CD14-positive monocyte (primary cell): ENCODE data around the gene SLC47A1. TPM values are rescaled to one million over a fixed set of nuclear protein-coding genes. Genes with fewer than 3 reads are reported as not detected.

Experiments used
- DNase-seq, 3 donors: peaks; one replicate each; pipeline ENCODE4 v3.0.0-alpha.2; 2011 to 2022
- H2AFZ ChIP-seq: 2 replicates; pipeline ENCODE4 v1.6.0; 2012; ENCODE audit warnings: mild to moderate bottlenecking, low read depth, low read length, inconsistent platforms; ENCODE audit not compliant: insufficient read depth, poor library complexity, severe bottlenecking
- H3K27ac ChIP-seq, 2 donors: 1 replicate in 1 of 2; 2 replicates in 1 of 2; pipeline ENCODE4 v1.5.1; 2012 to 2013; ENCODE audit warnings: low read length in 2 of 2, control low read depth in 1 of 2, inconsistent platforms in 1 of 2, low read depth in 1 of 2, mild to moderate bottlenecking in 1 of 2
- H3K27me3 ChIP-seq, 2 donors: one replicate each; pipeline versions ENCODE4 v1.6.0 to v1.6.1; 2011 to 2013; ENCODE audit warnings: low read length in 2 of 2; ENCODE audit not compliant: control insufficient read depth in 2 of 2, insufficient read depth in 2 of 2
- H3K36me3 ChIP-seq, 2 donors: replicated peaks in 1 of 2; 1 replicate in 1 of 2; 2 replicates in 1 of 2; pipeline versions ENCODE4 v1.5.1 to v1.6.1; 2012 to 2013; ENCODE audit warnings: low read length in 2 of 2, control low read depth in 1 of 2, inconsistent platforms in 1 of 2, mild to moderate bottlenecking in 1 of 2; ENCODE audit not compliant: insufficient read depth in 2 of 2, control insufficient read depth in 1 of 2
- H3K4me1 ChIP-seq, 2 donors: 1 replicate in 1 of 2; 2 replicates in 1 of 2; pipeline versions ENCODE4 v1.5.1 to v1.6.1; 2012 to 2013; ENCODE audit warnings: low read length in 2 of 2, control low read depth in 1 of 2, inconsistent platforms in 1 of 2, mild to moderate bottlenecking in 1 of 2, moderate library complexity in 1 of 2; ENCODE audit not compliant: insufficient read depth in 2 of 2, control insufficient read depth in 1 of 2
- H3K4me2 ChIP-seq: replicated peaks from 2 replicates; pipeline ENCODE3; 2012; ENCODE audit warnings: low read length, moderate library complexity, mild to moderate bottlenecking; ENCODE audit not compliant: poor library complexity, severe bottlenecking; ENCODE audit errors: extremely low read depth
- H3K4me3 ChIP-seq, 3 experiments: fragments of 200-600 bp in 1 of 3; sonication (generic) in 1 of 3; replicated peaks in 1 of 3; 1 replicate in 2 of 3; 2 replicates in 1 of 3; pipeline ENCODE4 v1.5.1; 2011 to 2013; ENCODE audit warnings: low read length in 3 of 3, mild to moderate bottlenecking in 3 of 3, control low read depth in 2 of 3, low read depth in 2 of 3, inconsistent platforms in 1 of 3, moderate library complexity in 1 of 3
- H3K79me2 ChIP-seq: 2 replicates; pipeline ENCODE4 v1.6.0; 2012; ENCODE audit warnings: mild to moderate bottlenecking, control low read depth, inconsistent platforms, low read length, moderate library complexity; ENCODE audit not compliant: insufficient read depth
- H3K9ac ChIP-seq: 2 replicates; pipeline ENCODE4 v1.6.0; 2017; ENCODE audit warnings: low read length, mild to moderate bottlenecking; ENCODE audit not compliant: insufficient read depth, poor library complexity, severe bottlenecking
- H3K9me3 ChIP-seq, 2 donors: replicated peaks in 1 of 2; 1 replicate in 1 of 2; 2 replicates in 1 of 2; pipeline versions ENCODE4 v1.5.1 to v1.6.1; 2012 to 2013; ENCODE audit warnings: low read length in 2 of 2, control low read depth in 1 of 2; ENCODE audit not compliant: control insufficient read depth in 1 of 2, insufficient read depth in 1 of 2
- H4K20me1 ChIP-seq: 2 replicates; pipeline ENCODE4 v1.6.0; 2012; ENCODE audit warnings: mild to moderate bottlenecking, low read length, control low read depth, moderate library complexity; ENCODE audit not compliant: insufficient read depth
- H3K27ac Mint-ChIP-seq, 7 donors: one replicate each; pipeline ENCODE4 v1.8.0; 2020; ENCODE audit warnings: mild to moderate bottlenecking in 7 of 7, mixed read lengths in 7 of 7, moderate library complexity in 6 of 7, inconsistent platforms in 2 of 7
- H3K27me3 Mint-ChIP-seq, 3 donors: one replicate each; pipeline ENCODE4 v1.8.0; 2021 to 2022; ENCODE audit warnings: low read depth in 3 of 3, mild to moderate bottlenecking in 3 of 3, mixed read lengths in 3 of 3, moderate library complexity in 3 of 3, inconsistent platforms in 1 of 3
- H3K36me3 Mint-ChIP-seq, 2 donors: one replicate each; pipeline ENCODE4 v1.8.0; 2020; ENCODE audit warnings: mixed read lengths in 2 of 2, inconsistent platforms in 1 of 2, mild to moderate bottlenecking in 1 of 2
- H3K4me1 Mint-ChIP-seq: one replicate; pipeline ENCODE4 v1.8.0; 2020; ENCODE audit warnings: mild to moderate bottlenecking, mixed read lengths
- H3K4me3 Mint-ChIP-seq, 2 donors: one replicate each; pipeline ENCODE4 v1.8.0; 2020; ENCODE audit warnings: mild to moderate bottlenecking in 2 of 2, mixed read lengths in 2 of 2, moderate library complexity in 1 of 2
- H3K9me3 Mint-ChIP-seq, 7 donors: one replicate each; pipeline ENCODE4 v1.8.0; 2020 to 2022; ENCODE audit warnings: mixed read lengths in 7 of 7, mild to moderate bottlenecking in 6 of 7, moderate library complexity in 6 of 7, inconsistent platforms in 2 of 7
- CTCF ChIP-seq: fragments of 200-600 bp; IDR thresholded peaks from one replicate; pipeline ENCODE4 v1.8.0; 2022; ENCODE audit warnings: antibody characterized with exemption, mild to moderate bottlenecking
- WGBS: methylation state at CpG from one replicate; pipeline ENCODE4 v1.1.5; 2013; ENCODE audit warnings: missing lambda C conversion rate; ENCODE audit not compliant: insufficient coverage; 5-methylcytosine and 5-hydroxymethylcytosine counted together
- intact Hi-C, 2 donors: fragments of 100-400 bp; cut with micrococcal nuclease; formaldehyde crosslinking; loops; one replicate each; pipeline versions ENCODE4 v1.15.0 to v1.15.1; 2023
- polyA plus RNA-seq, 3 donors: library from polyadenylated mRNA; depleted of rRNA in 1 of 3; unstranded in 2 of 3; stranded (reverse) in 1 of 3; fragments of 300-500 nt in 2 of 3; fragments of >200 nt in 1 of 3; fragmentation: Illumina TruSeq in 2 of 3; gene quantifications; 1 replicate in 2 of 3; 2 replicates in 1 of 3; pipeline ENCODE4 v1.2.3, GENCODE V29; 2012 to 2021

The SLC47A1 gene
- polyA plus RNA-seq, 3 donors = 0.44 to 2.0 (median 0.49) TPM

DNA sequence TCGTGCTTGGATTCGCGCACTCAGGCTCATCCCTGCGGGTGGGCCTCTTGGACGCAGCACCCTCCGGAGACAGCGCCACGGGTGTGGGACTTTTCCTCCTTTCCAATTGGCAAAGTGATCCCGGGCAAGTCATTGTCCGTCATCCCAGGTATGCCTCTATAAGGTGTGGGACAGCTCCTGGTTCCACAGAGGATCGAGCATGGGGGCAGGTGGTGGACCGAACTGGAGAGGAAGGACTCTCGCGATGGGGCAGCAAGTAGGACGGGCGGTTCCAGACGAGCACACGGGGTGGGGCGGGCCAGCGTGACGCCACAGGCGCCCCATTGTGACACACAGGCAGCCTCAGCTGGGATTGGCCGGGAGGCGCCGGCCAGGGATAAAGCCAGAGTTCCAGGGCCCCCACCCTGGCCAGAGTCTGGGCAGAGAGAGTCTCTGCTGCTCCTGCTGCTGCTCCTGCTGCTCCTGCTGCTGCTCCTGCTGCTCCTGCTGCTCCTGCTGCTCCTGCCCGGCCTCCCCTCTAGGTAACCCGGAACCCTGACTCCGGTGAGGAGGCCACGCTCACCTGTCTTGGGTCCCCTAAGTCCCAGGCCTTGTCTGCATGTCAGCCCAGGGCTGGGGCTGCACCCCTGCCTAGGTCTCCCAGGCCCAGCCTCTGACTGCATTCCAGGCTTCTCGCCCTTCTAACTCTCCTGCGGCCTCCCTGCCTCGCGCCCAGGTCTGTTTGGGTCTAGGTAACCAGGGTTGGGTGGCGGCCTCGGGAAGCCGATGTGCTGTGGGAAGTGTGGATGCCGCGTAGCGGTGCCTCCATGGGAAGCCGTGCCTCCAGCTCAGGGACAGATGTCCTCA, 38.5 kb upstream of the SLC47A1 start:
- TF ChIP-seq CTCF = no peak
- H3K36me3 ChIP-seq = no peaks in the 10 kb centered on the region
- H3K4me1 ChIP-seq = no peaks in the 10 kb centered on the region
- H4K20me1 ChIP-seq = no peaks in the 10 kb centered on the region
- peaks cover under 1 to 3% (median 2%) of the 10 kb centered on the region in 3 donors for H3K27me3 Mint-ChIP-seq
- 93% methylated on average over 33 of the region's 40 CpGs for WGBS
- H3K27ac ChIP-seq = no peak overlapping the region
- H3K9ac ChIP-seq = no peak overlapping the region
- no peaks in the 10 kb centered on the region for H3K9me3 Mint-ChIP-seq
- H3K4me3 Mint-ChIP-seq = no peak overlapping the region
- H2AFZ ChIP-seq = no peak overlapping the region
- no peaks in the 10 kb centered on the region for H3K4me1 Mint-ChIP-seq
- no peak overlapping the region for H3K4me3 ChIP-seq
- H3K27me3 ChIP-seq = no peaks in the 10 kb centered on the region
- DNase-seq = no peak
- intact Hi-C loops = no loop called here
- no peak overlapping the region for H3K27ac Mint-ChIP-seq
- no peaks in the 10 kb centered on the region for H3K36me3 Mint-ChIP-seq
- no peaks in the 10 kb centered on the region for H3K79me2 ChIP-seq
- H3K9me3 ChIP-seq = no peaks in the 10 kb centered on the region
- no peak overlapping the region for H3K4me2 ChIP-seq

DNA sequence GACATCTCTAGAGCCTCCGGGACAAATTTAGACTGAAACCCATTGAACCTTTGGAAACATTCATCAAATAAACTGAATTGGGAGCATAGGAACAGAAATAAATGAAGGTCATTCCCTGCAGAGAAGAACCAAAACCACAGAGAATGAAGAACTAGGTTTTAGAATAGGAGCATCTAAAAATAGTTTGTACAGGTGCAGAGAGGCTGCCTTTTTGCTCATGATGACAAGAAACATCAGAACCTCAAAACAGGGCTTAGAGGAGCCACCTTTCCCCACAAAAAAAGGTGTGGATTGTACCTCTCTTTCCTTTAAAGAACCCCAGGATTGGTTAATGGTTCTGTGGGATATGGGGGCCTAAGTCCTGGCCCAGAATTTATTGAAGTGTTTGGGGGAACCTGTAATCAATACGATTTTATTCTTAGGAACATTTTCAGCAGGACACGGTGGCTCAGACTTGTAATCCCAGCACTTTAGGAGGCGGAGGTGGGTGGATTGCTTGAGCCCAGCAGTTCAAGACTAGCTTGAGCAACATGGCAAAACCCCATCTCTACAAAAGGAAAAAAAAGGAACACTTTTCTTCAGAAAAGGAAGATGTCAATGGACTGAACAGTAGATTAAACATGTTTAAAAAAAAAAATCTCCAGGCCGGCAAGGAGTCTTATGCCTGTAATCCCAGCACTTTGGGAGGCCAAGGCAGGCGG, 37.7 kb upstream of the SLC47A1 start:
- Histone ChIP-seq H3K27me3 (no peaks in the 10 kb centered on the region), H2AFZ (no peak overlapping the region), H3K4me3 (no peak overlapping the region), H3K9me3 (no peaks in the 10 kb centered on the region), H3K79me2 (no peaks in the 10 kb centered on the region), H3K9ac (no peak overlapping the region), H3K27ac (no peak overlapping the region), H3K36me3 (no peaks in the 10 kb centered on the region), H3K4me1 (no peaks in the 10 kb centered on the region), H4K20me1 (no peaks in the 10 kb centered on the region), H3K4me2 (no peak overlapping the region)
- TF ChIP-seq CTCF = no peak
- Mint-ChIP-seq H3K27me3 (peaks cover 0 to 7% (median 4%) of the 10 kb centered on the region in 3 donors), H3K4me3 (no peak overlapping the region), H3K27ac (no peak overlapping the region), H3K9me3 (no peaks in the 10 kb centered on the region), H3K4me1 (no peaks in the 10 kb centered on the region), H3K36me3 (no peaks in the 10 kb centered on the region)
- 88% methylated on average over 1 of the region's 6 CpGs for WGBS
- no peak for DNase-seq
- intact Hi-C loops = no loop called here
